GM13976 (cell line): ENCODE data around the gene WNT3.

Experiments used
- DNase-seq: peaks from one replicate; pipeline ENCODE4 v3.0.0; 2012; ENCODE audit warnings: low spot score
- in situ Hi-C: fragments of 300-500 bp; cut with MboI; formaldehyde crosslinking; loops from one replicate; pipeline ENCODE4 v1.12.0; 2022; ENCODE audit warnings: low sequenced_read_pairs, mixed read lengths, inconsistent platforms; ENCODE audit not compliant: unreplicated experiment
- TF ChIP-seq, protein P1 (sequence below): IDR thresholded peaks from 2 replicates; pipeline ENCODE4 v1.5.1; 2012; ENCODE audit warnings: borderline replicate concordance, mild to moderate bottlenecking; ENCODE audit not compliant: insufficient read depth; ENCODE audit errors: extremely low read depth, missing control alignments, control extremely low read depth

WNT3 gene

DNA sequence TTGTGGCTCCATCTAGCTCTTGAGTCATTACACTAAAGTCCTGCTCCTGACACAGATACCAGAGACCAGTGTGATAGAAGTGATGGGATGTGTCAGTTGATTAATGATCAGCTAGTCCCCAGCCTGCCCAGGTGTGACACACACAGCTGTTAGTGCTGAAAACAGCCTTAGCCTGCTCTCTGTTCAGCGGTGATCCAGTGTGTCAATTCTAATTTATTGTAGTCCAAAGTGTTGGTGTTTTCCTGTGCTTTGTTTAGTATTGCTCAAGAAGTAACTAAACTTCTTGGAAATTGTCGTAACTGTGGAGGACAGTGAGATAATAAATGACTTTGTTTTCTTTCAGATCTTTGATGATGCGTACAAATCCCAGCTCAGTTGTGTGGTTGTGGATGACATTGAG, 92.3 kb downstream of the WNT3 start:
- TF ChIP-seq, protein P1, sequence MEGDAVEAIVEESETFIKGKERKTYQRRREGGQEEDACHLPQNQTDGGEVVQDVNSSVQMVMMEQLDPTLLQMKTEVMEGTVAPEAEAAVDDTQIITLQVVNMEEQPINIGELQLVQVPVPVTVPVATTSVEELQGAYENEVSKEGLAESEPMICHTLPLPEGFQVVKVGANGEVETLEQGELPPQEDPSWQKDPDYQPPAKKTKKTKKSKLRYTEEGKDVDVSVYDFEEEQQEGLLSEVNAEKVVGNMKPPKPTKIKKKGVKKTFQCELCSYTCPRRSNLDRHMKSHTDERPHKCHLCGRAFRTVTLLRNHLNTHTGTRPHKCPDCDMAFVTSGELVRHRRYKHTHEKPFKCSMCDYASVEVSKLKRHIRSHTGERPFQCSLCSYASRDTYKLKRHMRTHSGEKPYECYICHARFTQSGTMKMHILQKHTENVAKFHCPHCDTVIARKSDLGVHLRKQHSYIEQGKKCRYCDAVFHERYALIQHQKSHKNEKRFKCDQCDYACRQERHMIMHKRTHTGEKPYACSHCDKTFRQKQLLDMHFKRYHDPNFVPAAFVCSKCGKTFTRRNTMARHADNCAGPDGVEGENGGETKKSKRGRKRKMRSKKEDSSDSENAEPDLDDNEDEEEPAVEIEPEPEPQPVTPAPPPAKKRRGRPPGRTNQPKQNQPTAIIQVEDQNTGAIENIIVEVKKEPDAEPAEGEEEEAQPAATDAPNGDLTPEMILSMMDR, result no peak
- in situ Hi-C loops, result no loop called here
- DNase-seq, result no peak

DNA sequence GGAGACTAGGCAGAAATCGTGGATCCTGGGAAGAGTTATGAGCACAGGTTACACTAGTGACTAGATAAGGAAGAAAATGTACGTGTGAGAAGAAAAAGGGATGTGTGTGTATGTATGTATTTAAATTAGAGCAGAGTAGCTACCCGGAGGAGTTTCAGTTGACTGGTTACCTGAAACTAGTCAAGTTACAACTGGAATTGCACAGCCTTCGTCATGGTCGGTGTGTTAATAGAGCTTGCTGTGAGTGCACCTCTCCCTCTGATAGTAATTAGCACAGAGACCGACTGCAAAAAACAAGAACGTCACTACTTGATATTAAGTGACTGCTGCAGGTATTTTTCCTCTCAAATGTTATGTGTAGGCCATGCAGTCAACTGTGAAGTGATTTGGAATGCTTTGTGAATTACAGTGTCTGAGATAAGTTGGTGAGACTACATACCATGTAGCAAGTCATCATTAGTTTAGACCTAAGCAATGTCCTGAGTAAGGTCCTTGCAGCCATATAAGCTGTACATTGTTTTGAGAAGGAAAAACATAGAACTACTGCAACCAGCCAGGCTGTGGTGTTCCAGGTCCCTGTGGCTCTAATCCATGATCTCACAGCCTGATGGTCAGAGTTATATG, 95.7 kb downstream of the WNT3 start:
- TF ChIP-seq, protein P1, result no peak
- no peak for DNase-seq
- in situ Hi-C loops, result no loop called here

DNA sequence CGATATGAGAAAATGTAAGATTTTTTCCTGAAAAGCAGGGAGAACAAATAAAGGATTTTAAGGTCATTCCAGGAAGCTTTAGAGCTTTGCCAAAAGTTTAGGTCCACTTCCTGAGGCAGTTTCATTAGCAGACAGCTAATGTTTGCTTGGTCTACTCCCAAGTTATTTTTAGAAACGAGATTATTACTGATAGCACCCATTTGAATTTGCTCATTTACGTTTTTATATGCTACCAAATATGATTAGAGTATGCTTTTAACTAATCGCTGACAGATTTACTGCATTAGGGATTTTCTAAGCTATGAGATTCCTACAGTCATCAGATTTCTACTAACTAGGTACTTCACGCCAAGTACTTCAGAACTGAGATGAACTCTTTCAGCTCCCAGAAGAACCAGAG, 98.1 kb downstream of the WNT3 start:
- no peak for DNase-seq
- in situ Hi-C loops, result no loop called here

DNA sequence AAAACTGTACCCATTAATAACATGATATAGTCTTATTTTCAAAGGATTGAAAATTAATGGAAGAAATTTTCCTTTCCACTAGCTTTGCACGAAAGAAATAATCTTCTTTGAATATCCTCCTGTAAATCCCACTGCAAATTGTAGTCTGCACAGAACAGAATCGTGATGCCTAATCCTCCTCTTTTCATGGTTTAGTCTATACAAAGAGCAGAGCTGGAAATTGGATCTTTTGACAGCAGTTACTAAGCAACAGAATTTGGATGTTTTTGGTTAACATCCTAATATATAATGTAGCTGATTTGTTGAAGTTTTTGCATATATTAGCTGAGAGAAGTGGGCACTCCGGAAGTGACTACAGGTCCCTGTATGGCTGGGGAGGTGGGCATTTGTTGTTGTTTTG, 98.6 kb downstream of the WNT3 start:
- DNase-seq, result no peak
- TF ChIP-seq, protein P1, result no peak
- in situ Hi-C loops, result no loop called here

More for the DNA sequence above, 98.1 kb downstream of the WNT3 start:
- TF ChIP-seq, protein P1, result no peak

DNA sequence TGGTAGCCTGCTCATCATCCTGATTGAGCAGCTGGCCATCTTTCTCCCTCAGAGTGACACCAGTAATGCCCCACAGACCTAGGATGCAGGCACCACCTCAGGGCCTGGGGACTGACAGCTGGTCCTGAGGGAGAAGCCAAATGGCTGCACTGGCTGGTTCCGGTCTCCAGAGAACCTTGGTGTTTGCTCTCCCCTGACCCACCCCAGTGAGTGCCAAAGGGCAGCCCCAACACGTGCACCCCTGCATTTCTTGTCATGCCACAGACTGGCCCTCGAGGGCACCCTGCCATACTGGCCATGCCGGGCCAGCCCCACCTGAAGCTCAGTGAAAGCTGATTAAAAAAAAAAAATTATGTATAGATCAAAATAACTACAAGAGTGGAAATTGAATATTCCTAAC, 100.5 kb downstream of the WNT3 start:
- TF ChIP-seq, protein P1, result no peak
- in situ Hi-C loops, result no loop called here
- no peak for DNase-seq
